ENCODE results near the gene ARHGAP4.
A peak's percentile ranks its signal among the peaks of the same experiment; 100 is the strongest.

ARHGAP4 gene

DNA sequence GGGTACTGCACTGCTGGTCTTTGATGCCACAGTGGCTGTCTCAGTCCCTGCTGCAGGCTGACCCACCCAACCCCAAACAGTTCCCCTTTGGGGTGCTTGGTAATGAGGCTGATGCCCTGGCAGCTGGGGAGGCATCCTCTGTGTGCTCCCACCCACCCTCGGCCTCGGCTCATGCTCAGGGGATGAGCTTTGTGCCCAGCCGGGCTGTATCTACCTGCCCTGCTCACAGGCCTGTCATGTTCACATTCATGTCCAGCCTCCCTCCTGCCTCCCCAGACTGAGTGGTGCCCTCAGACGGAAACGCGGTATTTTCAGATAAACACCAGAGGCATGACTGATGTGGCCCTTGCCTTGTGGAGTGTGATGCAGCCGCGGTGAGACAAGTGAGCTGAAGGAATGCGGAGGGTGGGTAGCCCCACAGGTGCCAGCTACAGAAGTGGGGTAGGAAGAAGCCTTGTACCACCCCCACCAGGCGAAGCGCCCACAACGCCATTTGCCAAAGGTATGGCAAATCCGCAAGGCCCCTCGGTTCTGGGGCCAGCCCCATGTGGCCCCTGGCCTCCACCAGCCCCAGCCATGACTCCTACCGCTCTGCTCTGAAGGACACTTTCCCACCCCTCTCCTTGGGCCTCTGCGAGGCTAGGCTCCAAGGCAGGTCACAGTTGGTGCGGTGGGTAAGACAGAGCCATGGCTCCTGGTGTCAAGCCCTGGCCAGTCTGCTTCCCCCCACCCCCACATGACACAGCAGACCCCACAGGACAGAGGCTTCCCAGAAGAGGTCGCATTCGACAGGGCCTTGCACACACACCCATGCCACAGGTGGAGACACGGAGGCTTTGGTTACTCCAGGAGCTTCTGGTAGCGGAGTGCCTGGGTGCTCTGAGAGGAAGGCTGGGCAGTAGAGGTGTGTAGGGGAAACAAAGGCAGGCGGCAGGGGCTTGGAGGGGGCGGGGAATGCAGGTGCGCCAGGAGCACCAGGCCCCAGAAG is 20.2 kb upstream of the ARHGAP4 start:
- DNase-seq (ENCODE audit: low read depth in 2 of 2, low spot score in 1 of 2), result no peak

DNA sequence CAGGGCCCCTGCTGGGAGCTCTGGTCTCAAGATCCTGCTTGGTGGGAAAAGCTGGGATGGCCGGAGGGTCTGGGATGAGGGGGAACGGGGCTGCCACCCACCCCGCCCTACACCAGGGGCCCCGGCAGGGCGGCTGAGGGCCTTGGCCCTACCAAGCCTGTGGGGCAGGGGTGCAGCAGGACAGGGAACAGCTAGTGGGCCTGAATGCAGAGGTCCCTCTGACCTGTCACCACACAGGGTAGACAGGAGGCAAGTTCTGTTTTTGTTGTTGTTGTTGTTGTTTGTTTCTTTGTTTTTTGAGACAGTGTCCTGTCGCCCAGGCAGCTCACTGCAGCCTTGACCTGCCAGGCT is 18.7 kb upstream of the ARHGAP4 start:
- no peak for DNase-seq (ENCODE audit: low read depth in 2 of 2, low spot score in 1 of 2)

DNA sequence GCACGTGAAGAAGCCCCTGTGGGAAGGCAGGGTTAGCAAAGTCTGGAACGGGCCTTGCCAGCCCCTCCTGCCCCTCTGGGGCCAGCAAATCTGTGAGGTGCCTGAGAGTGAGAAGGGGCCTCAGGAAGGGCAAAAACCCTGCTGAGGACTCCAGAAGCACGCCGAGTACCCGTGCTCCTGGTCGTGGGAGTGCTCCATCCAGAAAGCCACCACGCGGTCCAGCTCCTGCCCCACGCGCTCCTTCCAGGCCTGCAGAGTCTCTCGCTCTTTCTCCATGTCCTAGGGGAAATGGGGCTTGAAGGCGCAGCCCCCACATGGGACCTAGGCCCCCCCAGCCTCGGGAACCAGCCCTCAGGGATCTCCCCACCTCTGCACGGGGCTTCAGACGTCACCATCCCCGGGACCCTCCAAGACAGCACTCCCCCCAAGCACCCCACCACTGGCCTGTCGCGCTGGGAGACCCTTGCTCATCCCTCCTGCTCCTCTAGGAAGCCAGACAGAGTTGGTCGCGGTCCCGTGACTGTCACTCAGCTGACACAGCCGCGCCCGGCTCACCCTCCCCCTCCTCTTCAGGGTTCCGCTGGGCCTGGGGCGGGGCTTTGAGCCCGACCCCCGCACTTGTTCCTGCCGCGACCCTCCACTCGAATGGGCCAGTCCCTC is 18.2 kb upstream of the ARHGAP4 start, which contains the start of gene RENBP:
RENBP (minus strand) TSS at position 504 of the 660 bp plus-strand sequence; CDS start at position 471, 33 bp downstream.
- no peak for DNase-seq (ENCODE audit: low read depth in 2 of 2, low spot score in 1 of 2)

DNA sequence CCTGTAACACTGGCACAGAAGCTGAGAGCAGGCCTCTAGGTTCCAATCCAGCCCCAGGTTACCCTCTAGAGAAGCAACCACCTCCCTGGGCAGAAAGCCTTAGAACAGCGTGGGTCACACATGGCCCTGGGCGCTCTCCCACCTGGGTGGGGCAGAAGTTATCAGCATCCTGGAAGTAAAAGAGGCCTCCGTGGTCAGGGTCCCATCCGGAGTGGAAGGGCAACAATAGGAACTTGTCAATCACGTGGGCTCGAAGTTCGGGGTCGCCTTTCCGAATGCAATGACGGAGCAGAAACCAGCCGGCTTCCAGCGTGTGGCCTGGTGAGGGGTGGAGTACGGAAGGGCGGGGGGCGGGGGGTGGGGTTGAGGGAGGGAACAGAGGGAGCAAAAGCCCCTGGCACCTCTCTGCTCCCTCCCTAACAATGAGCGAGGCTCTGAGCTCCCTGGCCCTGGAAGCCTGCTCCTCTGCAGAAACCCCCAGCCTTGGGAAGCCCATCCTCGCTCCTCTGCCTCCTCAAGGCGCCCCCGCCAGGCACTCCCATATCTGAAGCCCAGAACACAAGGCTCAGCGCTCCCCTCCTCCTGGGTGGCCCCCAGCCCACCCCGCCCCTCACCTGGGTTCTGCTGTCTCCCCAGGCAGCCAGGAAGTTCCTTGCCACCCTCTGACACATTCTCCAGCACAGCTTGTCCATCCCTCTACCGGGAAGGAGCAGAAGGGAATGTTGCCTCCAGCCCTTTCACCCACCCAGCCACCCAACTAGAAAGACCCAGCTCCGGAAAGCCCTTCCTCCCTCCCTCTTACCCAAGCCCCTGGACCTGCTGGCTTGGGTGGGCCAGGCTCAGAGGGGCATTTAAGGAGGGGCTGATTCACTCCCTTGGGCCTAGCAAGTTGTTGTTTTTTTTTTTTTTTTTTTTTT is 15.5 kb upstream of the ARHGAP4 start:
- no peak for DNase-seq (ENCODE audit: low read depth in 2 of 2, low spot score in 1 of 2)

DNA sequence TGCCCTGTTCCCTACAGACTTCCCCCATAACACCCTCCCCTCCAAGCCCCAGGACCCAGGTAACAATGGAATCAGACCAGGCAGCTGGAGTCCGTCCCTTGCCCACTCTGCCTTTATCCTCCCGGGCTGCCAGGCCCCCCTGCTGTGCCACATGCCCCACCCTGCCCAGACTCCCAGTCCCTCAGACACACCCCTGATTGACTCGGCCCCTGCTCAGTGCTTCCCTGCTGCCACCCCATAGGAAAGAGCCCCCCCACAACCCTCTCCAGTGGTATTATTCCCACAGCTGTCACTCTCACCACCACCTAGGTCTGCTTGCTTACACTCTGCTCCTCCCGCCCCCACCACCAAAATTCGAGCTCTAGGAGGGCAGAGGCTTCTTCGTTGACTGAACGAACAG is 13.5 kb upstream of the ARHGAP4 start:
- no peak for DNase-seq (ENCODE audit: low read depth in 2 of 2, low spot score in 1 of 2)

DNA sequence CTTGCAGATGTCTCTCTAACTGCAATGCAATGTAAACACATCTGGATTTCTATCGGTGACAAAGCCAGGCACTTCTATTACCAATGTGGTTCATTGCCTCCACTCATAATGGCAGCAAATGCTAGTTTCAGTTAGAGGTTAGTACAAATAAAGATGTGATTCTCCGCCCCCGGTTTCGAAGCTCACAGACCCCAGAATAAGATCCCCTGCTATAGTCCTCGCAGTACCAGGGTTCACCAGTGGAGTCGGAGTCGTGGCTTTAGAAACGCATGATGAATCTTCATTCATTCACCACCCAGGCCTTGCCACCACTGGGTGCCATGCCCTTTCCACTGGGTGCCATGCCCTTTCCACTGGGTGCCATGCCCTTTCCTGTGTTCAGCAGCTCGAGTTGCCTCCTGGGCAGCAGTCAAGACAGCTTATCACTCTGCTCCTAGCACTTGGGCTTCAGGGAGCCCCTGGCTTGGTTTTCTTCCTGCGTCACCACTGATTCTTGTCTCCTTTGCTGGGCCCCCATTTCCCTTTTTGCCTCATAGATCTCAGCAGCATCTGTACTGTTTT is 12.2 kb upstream of the ARHGAP4 start:
- DNase-seq (ENCODE audit: low read depth in 2 of 2, low spot score in 1 of 2), result no peak

DNA sequence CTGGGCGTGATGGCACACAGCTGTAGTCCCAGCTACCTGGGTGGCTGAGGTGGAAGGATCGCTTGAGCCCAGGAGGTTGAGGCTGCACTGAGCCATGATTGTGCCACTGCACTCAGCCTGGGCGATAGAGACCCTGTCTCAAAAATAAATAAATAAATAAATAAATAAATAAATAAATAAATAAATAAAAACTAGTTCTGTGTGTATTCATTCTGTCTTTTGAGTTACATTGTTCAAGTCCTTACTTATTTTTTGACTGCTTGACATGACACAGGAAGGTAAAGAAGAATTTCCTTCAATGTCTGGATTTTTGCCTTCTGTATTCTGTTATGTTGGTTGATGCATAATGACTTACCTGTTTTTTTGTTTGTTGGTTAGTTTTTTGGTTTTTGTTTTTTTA is 11.0 kb upstream of the ARHGAP4 start:
- DNase-seq (ENCODE audit: low read depth in 2 of 2, low spot score in 1 of 2), result no peak

DNA sequence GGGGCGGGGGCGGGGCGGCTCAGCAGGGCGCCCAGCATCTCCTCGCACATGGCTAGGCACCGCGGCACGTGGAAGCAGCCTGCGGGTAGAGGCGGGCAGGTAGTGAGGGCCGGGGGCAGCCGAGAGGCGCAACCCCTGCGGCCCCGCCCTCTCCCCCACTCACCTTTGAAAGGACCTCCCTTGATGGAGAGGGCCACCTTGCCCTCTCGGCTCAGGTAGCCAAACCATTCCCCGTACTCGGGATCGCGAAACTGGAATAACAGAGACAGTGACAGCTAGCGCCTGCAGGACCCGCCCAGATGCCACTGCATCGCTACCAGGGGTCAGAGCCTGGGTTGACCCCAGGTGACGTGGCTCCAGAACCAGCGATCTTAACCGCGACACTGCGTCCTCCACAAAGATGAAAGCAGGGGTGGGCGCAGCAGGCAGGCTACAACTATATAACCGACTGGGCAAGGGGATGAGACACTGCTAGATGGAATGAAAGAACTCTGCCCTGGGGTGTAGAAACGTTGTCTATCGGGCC is 9.3 kb upstream of the ARHGAP4 start:
- no peak for DNase-seq (ENCODE audit: low read depth in 2 of 2, low spot score in 1 of 2)

DNA sequence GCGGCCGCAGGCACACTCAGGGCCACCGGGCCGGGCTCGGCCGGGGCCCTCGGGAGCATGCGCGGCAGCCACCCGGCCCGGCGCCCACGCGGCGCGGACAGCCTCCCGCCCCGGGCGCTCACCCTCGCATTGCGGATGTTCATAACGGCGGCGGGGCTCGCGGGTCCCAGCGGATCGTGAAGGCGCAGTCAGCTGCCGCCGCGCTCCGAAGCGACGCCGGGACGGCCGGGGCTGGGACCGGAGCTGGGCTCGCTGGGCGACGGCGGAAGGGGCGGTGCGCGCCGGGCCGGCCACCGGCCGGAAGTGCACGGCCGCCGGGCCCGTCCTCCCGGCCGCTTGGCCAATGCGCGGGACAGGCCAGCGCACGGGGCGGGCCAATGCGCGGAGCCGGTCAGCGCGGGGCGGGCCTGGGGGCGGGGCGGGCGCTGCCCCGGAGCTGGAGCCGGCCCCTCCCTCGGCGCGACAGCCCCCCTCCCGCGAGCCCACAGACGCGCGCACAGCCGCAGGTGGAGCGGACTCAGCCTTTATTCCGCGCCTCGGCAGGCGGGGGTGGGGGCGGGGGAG is 8.8 kb upstream of the ARHGAP4 start, which contains the start of gene NAA10:
NAA10 (minus strand) TSS at position 276 of the 564 bp plus-strand sequence; CDS start at position 143, 133 bp downstream.
- peak in 1 of 2 donors; percentile 55 for DNase-seq (ENCODE audit: low read depth in 2 of 2, low spot score in 1 of 2)

DNA sequence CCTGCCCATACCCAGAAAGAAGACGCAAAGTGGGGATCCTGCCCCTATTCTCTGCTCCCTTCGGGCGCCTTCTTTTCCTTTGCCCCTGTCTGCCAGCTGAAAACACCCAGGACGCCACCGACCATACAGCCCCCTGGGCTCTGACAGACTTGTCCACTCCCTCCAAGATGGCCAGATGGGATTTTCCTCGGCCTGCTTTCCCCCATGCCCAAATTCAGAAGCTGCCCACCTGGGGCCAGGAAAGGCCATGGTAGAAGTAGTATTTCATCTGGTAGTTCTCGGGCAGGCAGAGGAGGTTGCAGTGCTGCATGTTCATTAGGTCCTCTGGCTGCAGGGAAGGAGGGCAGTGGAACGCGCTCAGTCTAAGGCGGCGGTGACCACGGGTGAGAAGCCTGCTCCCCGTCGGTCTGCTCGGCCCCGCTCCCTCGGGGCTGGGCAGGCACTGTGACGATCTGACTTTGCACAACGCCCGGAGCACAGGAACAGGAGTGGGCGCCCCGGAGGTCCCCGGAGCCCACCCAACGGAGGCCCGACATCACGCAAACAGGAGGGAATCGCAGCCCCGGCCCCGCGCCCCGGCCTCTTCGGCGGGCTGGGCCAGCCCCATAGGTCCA is 8.2 kb upstream of the ARHGAP4 start:
- no peak for DNase-seq (ENCODE audit: low read depth in 2 of 2, low spot score in 1 of 2)

DNA sequence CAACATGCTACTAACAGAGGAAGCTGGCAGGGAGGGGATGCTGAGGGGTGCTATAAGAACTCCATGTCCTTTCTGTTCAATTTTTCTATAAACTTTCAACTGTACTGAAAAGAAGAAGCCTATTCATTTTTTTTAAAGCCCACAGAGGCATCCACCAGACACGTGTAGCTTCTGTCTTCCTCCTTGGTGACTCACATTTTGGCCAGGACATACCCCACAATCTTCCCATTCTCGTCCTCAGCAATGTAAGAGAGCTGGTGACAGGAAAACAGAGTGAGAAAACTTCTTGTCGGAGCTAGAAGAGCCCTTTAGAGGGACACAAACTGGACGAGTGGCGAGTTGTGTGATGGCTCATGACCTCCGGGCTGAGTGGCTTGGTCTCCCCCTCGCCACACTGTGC is 7.7 kb upstream of the ARHGAP4 start:
- no peak for DNase-seq (ENCODE audit: low read depth in 2 of 2, low spot score in 1 of 2)

DNA sequence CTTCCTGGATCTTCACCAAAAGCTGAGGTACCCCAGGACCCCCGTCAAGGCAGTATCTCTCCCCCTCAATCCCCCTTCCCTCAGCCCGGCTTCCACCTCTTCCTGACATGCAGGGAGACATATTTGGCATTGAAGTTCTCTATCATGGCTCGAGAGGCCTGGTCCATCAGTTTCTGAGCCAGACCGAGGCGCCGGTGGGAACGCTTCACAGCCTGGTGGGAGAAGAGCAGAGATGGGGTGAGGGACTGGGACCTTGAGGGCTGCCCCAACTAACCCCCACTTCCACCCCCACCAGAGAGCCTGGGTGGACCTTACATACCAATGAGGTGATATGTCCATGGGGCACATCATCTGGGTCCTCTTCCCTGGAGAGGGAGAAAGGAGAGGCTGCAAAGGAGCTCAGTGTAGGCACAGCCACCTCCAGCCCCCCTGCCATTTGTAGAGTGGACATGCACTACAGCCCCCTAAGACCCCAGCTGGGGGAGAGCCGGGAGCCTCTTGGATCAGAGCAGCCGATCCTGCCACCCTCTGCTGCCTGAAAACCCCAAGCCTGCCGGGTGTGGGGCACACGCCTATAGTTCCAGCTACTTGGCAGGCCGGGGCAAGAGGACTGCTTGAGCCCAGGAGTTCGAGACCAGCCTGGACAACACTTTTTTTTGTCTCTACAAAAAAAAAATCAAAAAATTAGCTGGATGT is 6.3 kb upstream of the ARHGAP4 start:
- no peak for DNase-seq (ENCODE audit: low read depth in 2 of 2, low spot score in 1 of 2)

DNA sequence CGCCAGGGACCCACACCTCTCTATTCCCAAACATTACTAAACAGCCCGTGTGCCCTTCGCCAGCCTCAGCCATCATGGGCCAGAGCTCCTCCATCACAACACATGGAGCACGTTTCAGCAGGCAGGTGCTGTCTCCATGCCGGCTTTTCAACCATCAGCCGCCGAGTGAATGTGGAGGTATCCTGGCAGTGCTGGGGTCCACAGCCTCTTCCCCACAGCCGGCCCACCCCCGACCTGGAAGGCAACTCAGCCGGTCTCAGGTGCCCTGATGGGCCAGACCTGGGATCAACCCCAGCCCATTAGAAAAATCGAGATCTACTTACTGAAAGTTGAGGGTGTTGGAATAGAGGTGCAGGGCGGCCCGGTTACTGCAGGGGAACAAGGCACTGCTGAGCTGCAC is 5.7 kb upstream of the ARHGAP4 start:
- DNase-seq (ENCODE audit: low read depth in 2 of 2, low spot score in 1 of 2), result no peak

DNA sequence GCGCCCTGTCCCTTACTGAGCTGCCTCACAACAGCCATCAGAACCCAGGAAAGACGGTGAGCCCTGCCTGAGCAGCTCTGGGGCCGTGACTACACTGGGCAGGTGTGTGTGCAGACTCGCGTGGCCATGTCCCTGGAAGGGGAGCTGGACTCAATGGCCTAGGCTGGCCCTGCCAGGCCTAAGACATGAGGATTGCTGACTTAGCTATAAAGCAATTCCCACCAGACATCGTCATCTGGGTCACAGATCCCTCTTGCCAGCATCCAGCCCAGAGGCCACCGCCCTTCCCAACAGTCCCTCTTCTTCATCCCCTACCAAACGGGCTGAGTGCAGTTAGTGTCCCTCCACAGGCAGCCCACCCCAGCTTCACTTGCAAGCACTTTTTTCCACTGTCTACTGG is 5.1 kb upstream of the ARHGAP4 start:
- DNase-seq (ENCODE audit: low read depth in 2 of 2, low spot score in 1 of 2), result no peak

DNA sequence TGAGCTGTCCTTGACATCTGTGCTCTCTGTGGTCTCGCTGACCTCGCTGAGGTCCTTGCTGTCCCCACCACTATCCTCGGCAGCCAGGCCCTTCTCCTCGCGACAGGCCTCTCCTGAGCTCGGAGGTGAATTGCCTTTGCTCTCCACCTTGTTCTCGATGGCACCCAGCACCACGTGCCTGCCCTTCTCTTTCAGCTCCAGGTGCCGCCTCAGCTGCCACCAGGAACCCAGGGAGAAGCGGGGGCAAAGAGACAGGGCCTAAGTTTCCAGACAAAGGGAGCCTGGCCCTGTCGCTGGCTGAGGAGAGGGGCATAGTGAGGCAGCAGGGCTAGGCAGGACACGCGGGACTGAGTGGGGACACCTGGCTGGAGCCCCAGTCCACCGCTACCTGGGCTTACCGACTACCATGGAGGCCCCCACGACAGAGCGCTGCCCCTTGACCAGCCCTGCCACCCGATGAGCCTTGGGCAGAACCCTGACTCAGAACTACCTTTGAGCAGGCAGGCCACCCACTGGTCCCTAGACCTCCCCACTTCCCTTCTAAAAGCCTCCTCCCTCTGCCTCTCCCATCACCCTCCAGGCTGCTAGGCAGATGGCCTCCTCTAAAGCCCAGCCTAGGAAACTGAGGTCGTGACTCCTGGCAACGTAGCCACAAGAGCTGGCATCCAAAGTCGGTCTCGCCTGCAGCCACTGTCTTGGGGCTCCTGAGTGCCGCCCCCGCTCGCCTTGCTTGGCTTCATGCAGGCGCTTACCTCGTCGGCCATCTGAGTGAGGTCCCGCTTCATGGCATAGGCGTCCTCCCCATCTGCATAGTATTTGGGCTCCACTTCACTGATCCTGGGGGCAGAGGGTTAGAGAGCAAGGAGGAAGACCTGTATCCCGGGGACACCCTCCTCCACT is 4.2 kb upstream of the ARHGAP4 start:
- no peak for DNase-seq (ENCODE audit: low read depth in 2 of 2, low spot score in 1 of 2)

DNA sequence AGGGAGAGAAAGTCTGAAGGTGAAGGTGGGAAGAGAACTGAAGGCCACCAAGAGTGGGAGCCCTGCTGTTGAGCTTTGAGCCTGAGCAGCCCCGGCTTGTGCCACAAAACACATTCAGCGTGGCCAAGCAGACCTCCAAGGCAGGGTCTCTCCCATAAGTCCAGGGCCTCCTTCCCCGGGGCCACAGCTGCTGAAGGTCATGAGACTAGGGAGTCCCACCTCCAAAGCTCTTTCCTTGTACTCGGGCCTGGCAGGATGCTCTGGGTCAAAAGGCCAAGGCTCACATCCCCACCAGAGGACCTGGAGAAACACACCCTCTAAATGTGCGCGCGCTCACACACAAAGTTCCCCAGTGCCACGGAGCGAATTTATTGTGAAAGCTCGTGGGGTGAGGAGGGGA is 3.5 kb upstream of the ARHGAP4 start:
- no peak for DNase-seq (ENCODE audit: low read depth in 2 of 2, low spot score in 1 of 2)

DNA sequence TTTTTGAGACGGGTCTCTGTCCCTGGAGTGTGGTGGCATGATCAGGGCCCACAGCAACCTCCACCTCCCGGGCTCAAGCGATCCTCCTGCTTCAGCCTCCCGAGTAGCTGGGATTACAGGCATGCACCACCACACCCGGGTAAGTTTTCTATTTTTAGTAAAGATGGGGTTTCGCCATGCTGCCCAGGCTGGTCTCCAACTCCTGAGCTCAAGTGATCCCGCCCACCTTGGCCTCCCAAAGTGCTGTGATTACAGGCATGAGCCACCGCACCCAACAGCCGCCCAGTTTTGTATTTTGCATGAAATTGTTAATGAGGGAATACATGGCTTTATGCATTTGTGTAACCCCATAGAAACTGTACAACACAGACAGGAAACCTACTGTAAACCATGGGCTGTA is 2.8 kb upstream of the ARHGAP4 start:
- no peak for DNase-seq (ENCODE audit: low read depth in 2 of 2, low spot score in 1 of 2)
